HepG2 (cell line): ENCODE results near the gene ISG20L2. TPM values are rescaled to one million over a fixed set of nuclear protein-coding genes. Genes with fewer than 3 reads are reported as not detected.

Experiments
- ATAC-seq: fragments of 200-7000 bp; cut with Tn5 transposase; 3 replicates; pipeline ENCODE4 v1.9.1; 2020; ENCODE audit warnings: mild to moderate bottlenecking, moderate library complexity
- BruUV-seq: library from RNA; stranded (reverse); fragments of 400-500 nt; replicated peaks from 2 replicates; lab custom pipeline; 2021; lab: Mats Ljungman, UMichigan
- CTCF ChIA-PET: fragments of 300-600 bp; formaldehyde crosslinking; extraction: SDS; loops from one replicate; lab custom pipeline; 2021; ENCODE audit warnings: low total read pairs, inconsistent platforms, low intra/inter-chr PET ratio; lab: Yijun Ruan, JAX
- POLR2A ChIA-PET: fragments of 350-600 bp; sonication (Branson Sonifier 250); formaldehyde crosslinking; loops from one replicate; lab custom pipeline; 2020; ENCODE audit warnings: antibody characterized with exemption, inconsistent platforms; lab: Yijun Ruan, JAX
- DNase-seq: peaks from one replicate; pipeline ENCODE4 v3.0.0-alpha.2; 2015; ENCODE audit warnings: low spot score
- FAIRE-seq: peaks from 3 replicates; lab custom pipeline; 2011; peaks lifted over from hg19 to GRCh38; lab: Jason Lieb, UNC
- H2AFZ ChIP-seq: one replicate; pipeline ENCODE4 v1.6.1; 2011; ENCODE audit warnings: low read length, inconsistent platforms
- H3K27ac ChIP-seq: fragments of 300-600 bp; 3 replicates; pipeline ENCODE4 v1.8.0; 2011; ENCODE audit warnings: mixed run types, mild to moderate bottlenecking, mixed read lengths, low read length, inconsistent platforms; ENCODE audit not compliant: insufficient read depth; ENCODE audit errors: extremely low read length
- H3K27me3 ChIP-seq, 2 experiments: fragments of 200-600 bp in 1 of 2; 2 replicates in 1 of 2; 3 replicates in 1 of 2; pipeline versions ENCODE4 v1.6.0 to v1.8.0; 2011; ENCODE audit warnings: low read length in 2 of 2, mild to moderate bottlenecking in 2 of 2, moderate library complexity in 2 of 2, inconsistent platforms in 1 of 2; ENCODE audit not compliant: insufficient read depth in 2 of 2, control insufficient read depth in 1 of 2
- H3K36me3 ChIP-seq, 2 experiments: fragments of 200-600 bp in 1 of 2; replicated peaks in 1 of 2; 2 replicates in 1 of 2; 3 replicates in 1 of 2; pipeline versions ENCODE4 v1.5.1 to v1.8.0; 2011; ENCODE audit warnings: low read length in 2 of 2, inconsistent platforms in 1 of 2; ENCODE audit not compliant: insufficient read depth in 2 of 2, control insufficient read depth in 1 of 2
- H3K4me1 ChIP-seq: 2 replicates; pipeline ENCODE4 v1.5.1; 2012; ENCODE audit warnings: low read length, inconsistent platforms; ENCODE audit not compliant: insufficient read depth
- H3K4me2 ChIP-seq: 2 replicates; pipeline ENCODE4 v1.6.0; 2011; ENCODE audit warnings: low read depth, low read length, inconsistent platforms
- H3K4me3 ChIP-seq, 3 experiments: fragments of 200-600 bp in 1 of 3; sonication (generic), shearing (Covaris generic) in 1 of 3; replicated peaks in 1 of 3; 2 replicates each; pipeline ENCODE4 v1.5.1; 2011 to 2016; ENCODE audit warnings: low read length in 3 of 3, inconsistent platforms in 2 of 3, low read depth in 2 of 3, mild to moderate bottlenecking in 2 of 3, control low read depth in 1 of 3, mixed read lengths in 1 of 3; ENCODE audit not compliant: insufficient read depth in 1 of 3
- H3K79me2 ChIP-seq: one replicate; pipeline ENCODE4 v1.6.1; 2011; ENCODE audit warnings: low read length, inconsistent platforms; ENCODE audit not compliant: insufficient read depth
- H3K9ac ChIP-seq: 2 replicates; pipeline ENCODE4 v1.6.0; 2011; ENCODE audit warnings: mild to moderate bottlenecking, low read depth, low read length, inconsistent platforms; ENCODE audit not compliant: insufficient read depth
- H3K9me3 ChIP-seq: 2 replicates; pipeline ENCODE4 v1.5.1; 2012; ENCODE audit warnings: mild to moderate bottlenecking, low read length
- H4K20me1 ChIP-seq: 2 replicates; pipeline ENCODE4 v1.6.0; 2011; ENCODE audit warnings: inconsistent platforms, mild to moderate bottlenecking, low read length, moderate library complexity; ENCODE audit not compliant: insufficient read depth
- WGBS: methylation state at CpG from one replicate; pipeline ENCODE4 v1.1.6; 2017; ENCODE audit warnings: low lambda C conversion rate; 5-methylcytosine and 5-hydroxymethylcytosine counted together
- in situ Hi-C: cut with HindIII; loops from 2 replicates; pipeline ENCODE4 v1.10.0; 2017; ENCODE audit warnings: low pct_unique_long_range_greater_than_20kb; ENCODE audit not compliant: extremely low pct_ligation_motif_present
- intact Hi-C: fragments of 100-400 bp; cut with micrococcal nuclease; formaldehyde crosslinking; loops from one replicate; pipeline ENCODE4 v1.10.0; 2022; ENCODE audit not compliant: unreplicated experiment
- polyA plus RNA-seq, 8 experiments: library from polyadenylated mRNA; depleted of rRNA in 3 of 8; stranded (reverse) in 7 of 8; unstranded in 1 of 8; fragments of >200 nt; fragmentation: Illumina TruSeq in 4 of 8; extraction: Trizol in 4 of 8; gene quantifications; 2 replicates each; pipeline versions ENCODE4 v1.2.1 to v1.2.3, GENCODE V29; 2011 to 2016; ENCODE audit warnings: low read depth in 4 of 8, missing spikeins in 1 of 8, mixed read lengths in 1 of 8; ENCODE audit not compliant: insufficient read depth in 1 of 8
- total RNA-seq, 5 experiments: library from RNA; depleted of rRNA; stranded (reverse); fragments of >200 nt; fragmentation: Illumina TruSeq; extraction: Trizol; gene quantifications; 2 replicates each; pipeline ENCODE4 v1.2.3, GENCODE V29; 2016; ENCODE audit warnings: low read depth in 1 of 5
- TF ChIP-seq, protein P1 (sequence below): sonication (generic); formaldehyde crosslinking; IDR thresholded peaks from 2 replicates; pipeline ENCODE4 v1.8.1; 2023; ENCODE audit warnings: mild to moderate bottlenecking, moderate library complexity, missing genetic modification reagents
- TF ChIP-seq, protein P2 (sequence below): sonication (generic); formaldehyde crosslinking; IDR thresholded peaks from 2 replicates; pipeline ENCODE4 v1.9.0; 2021; ENCODE audit warnings: mild to moderate bottlenecking, missing genetic modification reagents

The ISG20L2 gene
- total and polyA plus RNA-seq, 2 of the 13 experiments (the other 11 are each of a cell fraction or from before 2014, with no cell fraction given): 19.8 to 21.3 TPM

DNA sequence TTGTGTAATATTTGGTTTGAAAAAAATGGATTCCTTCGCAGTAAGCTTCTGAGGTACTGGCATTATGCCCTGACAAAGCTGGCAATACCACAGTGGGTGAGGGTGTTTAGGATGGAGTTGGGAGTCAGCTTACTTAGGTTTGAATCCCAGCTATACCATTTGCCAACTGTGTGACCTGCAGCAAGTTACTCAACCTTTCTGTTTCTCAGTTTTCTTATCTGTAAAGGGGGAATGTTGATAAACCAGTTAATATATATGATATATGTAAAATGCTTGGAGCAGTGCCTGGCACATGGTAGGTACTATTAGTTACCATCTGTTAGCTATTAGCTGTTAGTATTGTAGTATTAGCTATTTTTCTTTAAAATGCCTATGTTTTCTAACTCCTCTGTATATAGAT lies 27.8 kb upstream of the ISG20L2 start:
- DNase-seq (no peak), ATAC-seq (no peak), FAIRE-seq (no peak)
- Histone ChIP-seq H4K20me1 (no peaks in the 10 kb centered on the region), H3K4me1 (peaks cover 12% of the 10 kb centered on the region), H3K9ac (no peak overlapping the region), H3K79me2 (peaks cover 10% of the 10 kb centered on the region), H3K27me3 (no peaks in the 10 kb centered on the region; a peak in 1 of 5 replicates), H3K36me3 (no peaks in the 10 kb centered on the region), H2AFZ (no peak overlapping the region), H3K27ac (no peak overlapping the region), H3K9me3 (no peaks in the 10 kb centered on the region), H3K4me2 (no peak overlapping the region), H3K4me3 (no peak overlapping the region)
- intact Hi-C loops (no loop called here), in situ Hi-C loops (no loop called here)
- CTCF ChIA-PET: no interaction called here
- TF ChIP-seq, protein P1, sequence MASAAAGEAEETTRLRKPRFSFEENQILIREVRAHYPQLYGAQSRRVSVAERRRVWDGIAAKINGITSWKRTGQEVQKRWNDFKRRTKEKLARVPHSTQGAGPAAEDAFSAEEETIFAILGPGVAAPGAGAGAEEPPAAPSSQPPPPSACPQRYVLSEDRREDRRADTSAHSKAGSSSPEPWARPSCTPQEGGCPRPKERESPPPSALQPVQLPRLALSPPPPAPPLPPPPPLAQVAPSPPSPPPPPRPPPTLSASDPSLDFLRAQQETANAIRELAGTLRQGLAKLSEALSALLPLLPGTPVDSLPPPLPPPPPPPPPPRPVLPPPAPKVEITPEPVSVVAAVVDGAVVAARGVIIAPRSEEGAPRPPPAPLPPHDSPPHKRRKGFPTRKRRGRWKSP (CRISPR knock-in tag): no peak
- TF ChIP-seq, protein P2, sequence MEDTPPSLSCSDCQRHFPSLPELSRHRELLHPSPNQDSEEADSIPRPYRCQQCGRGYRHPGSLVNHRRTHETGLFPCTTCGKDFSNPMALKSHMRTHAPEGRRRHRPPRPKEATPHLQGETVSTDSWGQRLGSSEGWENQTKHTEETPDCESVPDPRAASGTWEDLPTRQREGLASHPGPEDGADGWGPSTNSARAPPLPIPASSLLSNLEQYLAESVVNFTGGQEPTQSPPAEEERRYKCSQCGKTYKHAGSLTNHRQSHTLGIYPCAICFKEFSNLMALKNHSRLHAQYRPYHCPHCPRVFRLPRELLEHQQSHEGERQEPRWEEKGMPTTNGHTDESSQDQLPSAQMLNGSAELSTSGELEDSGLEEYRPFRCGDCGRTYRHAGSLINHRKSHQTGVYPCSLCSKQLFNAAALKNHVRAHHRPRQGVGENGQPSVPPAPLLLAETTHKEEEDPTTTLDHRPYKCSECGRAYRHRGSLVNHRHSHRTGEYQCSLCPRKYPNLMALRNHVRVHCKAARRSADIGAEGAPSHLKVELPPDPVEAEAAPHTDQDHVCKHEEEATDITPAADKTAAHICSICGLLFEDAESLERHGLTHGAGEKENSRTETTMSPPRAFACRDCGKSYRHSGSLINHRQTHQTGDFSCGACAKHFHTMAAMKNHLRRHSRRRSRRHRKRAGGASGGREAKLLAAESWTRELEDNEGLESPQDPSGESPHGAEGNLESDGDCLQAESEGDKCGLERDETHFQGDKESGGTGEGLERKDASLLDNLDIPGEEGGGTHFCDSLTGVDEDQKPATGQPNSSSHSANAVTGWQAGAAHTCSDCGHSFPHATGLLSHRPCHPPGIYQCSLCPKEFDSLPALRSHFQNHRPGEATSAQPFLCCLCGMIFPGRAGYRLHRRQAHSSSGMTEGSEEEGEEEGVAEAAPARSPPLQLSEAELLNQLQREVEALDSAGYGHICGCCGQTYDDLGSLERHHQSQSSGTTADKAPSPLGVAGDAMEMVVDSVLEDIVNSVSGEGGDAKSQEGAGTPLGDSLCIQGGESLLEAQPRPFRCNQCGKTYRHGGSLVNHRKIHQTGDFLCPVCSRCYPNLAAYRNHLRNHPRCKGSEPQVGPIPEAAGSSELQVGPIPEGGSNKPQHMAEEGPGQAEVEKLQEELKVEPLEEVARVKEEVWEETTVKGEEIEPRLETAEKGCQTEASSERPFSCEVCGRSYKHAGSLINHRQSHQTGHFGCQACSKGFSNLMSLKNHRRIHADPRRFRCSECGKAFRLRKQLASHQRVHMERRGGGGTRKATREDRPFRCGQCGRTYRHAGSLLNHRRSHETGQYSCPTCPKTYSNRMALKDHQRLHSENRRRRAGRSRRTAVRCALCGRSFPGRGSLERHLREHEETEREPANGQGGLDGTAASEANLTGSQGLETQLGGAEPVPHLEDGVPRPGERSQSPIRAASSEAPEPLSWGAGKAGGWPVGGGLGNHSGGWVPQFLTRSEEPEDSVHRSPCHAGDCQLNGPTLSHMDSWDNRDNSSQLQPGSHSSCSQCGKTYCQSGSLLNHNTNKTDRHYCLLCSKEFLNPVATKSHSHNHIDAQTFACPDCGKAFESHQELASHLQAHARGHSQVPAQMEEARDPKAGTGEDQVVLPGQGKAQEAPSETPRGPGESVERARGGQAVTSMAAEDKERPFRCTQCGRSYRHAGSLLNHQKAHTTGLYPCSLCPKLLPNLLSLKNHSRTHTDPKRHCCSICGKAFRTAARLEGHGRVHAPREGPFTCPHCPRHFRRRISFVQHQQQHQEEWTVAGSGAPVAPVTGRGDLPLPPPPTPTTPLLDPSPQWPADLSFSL (CRISPR knock-in tag): no peak
- WGBS: 95% methylated on average over 1 of the region's 1 CpG
- POLR2A ChIA-PET: interaction anchor here (2.1 to 2.6 kb wide), 2 partner anchors 10 to 28 kb away, joined by 8 to 12 read pairs; partner anchors contain the start of genes ISG20L2, METTL25B and PRCC
- no TSS peak for BruUV-seq
